ENCODE results near the gene AMACR. TPM values are rescaled to one million over a fixed set of nuclear protein-coding genes. Genes with fewer than 3 reads are reported as not detected.

The AMACR gene
- total RNA-seq (ENCODE audit: unreplicated experiment), result 29.3 TPM
- long read RNA-seq, full-length matches to known transcripts, result 23 of 23 reads
- long read RNA-seq, partial matches to known transcripts, result 0 of 23 reads
- long read RNA-seq, other reads (novel, unspliced or antisense), result 0 of 23 reads

- H3K4me3 Mint-ChIP-seq (ENCODE audit: unreplicated experiment), result peak within 1 kb of the TSS; percentile 93
- peaks cover 21% of the 10 kb centered on the region for H3K4me1 Mint-ChIP-seq (ENCODE audit: unreplicated experiment)
- peak; percentile 92 for DNase-seq (ENCODE audit: low spot score)
- no peak for TF ChIP-seq CTCF (IDR thresholded peaks at IDR 0.05; ENCODE audit: unreplicated experiment)
- peaks cover 6% of the 10 kb centered on the region for H3K27me3 Mint-ChIP-seq (ENCODE audit: unreplicated experiment)
- H3K27ac Mint-ChIP-seq (ENCODE audit: unreplicated experiment), result peak within 1 kb of the TSS; percentile 88
- peaks cover 19% of the 10 kb centered on the region for H3K36me3 Mint-ChIP-seq (ENCODE audit: low read depth, unreplicated experiment)
- no peaks in the 10 kb centered on the region for H3K9me3 Mint-ChIP-seq (ENCODE audit: unreplicated experiment)
These were observed at the start of gene AMACR for GRCh38 chr5:34007621-34008600. Gene AMACR, minus strand, starts transcription at chr5:34008050. Its CDS starts 31 bp downstream, at chr5:34008019.

GRCh38 chr5:34057569-34057968, 49.7 kb upstream of the AMACR start:
- H3K4me1 Mint-ChIP-seq (ENCODE audit: unreplicated experiment), result peaks cover under 1% of the 10 kb centered on the region

DNA sequence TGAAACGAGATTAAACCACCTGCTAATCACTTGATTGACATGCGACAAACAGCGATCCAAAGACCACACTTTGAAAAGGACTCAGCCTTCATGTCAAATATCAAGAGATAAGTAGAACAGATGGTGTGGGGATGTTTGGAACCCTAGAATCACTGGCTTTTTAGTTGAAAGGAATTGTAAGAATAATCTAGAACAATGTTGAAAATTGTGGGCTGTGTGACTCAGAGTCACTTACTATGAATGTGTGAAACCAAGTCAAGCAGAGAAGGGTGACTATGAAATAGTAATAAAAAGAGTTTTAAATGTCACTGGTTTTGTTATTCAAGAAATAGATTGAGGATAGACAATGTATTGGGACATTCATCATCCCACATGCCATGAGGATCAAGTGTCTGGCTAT, 49.3 kb upstream of the AMACR start:
- TF ChIP-seq CTCF (IDR thresholded peaks at IDR 0.05; ENCODE audit: unreplicated experiment), result no peak
- peaks cover 6% of the 10 kb centered on the region for H3K36me3 Mint-ChIP-seq (ENCODE audit: low read depth, unreplicated experiment)
- peaks cover 3% of the 10 kb centered on the region for H3K27me3 Mint-ChIP-seq (ENCODE audit: unreplicated experiment)
- DNase-seq (ENCODE audit: low spot score), result no peak
- H3K9me3 Mint-ChIP-seq (ENCODE audit: unreplicated experiment), result no peaks in the 10 kb centered on the region
- H3K4me1 Mint-ChIP-seq (ENCODE audit: unreplicated experiment), result peaks cover 5% of the 10 kb centered on the region
- no peak overlapping the region for H3K4me3 Mint-ChIP-seq (ENCODE audit: unreplicated experiment)
- no peak overlapping the region for H3K27ac Mint-ChIP-seq (ENCODE audit: unreplicated experiment)

More at GRCh38 chr5:34057569-34057968, 49.7 kb upstream of the AMACR start:
- H3K9me3 Mint-ChIP-seq (ENCODE audit: unreplicated experiment), result no peaks in the 10 kb centered on the region
- peaks cover 6% of the 10 kb centered on the region for H3K36me3 Mint-ChIP-seq (ENCODE audit: low read depth, unreplicated experiment)
- H3K27me3 Mint-ChIP-seq (ENCODE audit: unreplicated experiment), result peaks cover 3% of the 10 kb centered on the region
- no peak for DNase-seq (ENCODE audit: low spot score)
- no peak overlapping the region for H3K4me3 Mint-ChIP-seq (ENCODE audit: unreplicated experiment)
- no peak overlapping the region for H3K27ac Mint-ChIP-seq (ENCODE audit: unreplicated experiment)
- no peak for TF ChIP-seq CTCF (IDR thresholded peaks at IDR 0.05; ENCODE audit: unreplicated experiment)

- H3K27me3 Mint-ChIP-seq (ENCODE audit: unreplicated experiment), result peaks cover 3% of the 10 kb centered on the region
- no peak for DNase-seq (ENCODE audit: low spot score)
- H3K27ac Mint-ChIP-seq (ENCODE audit: unreplicated experiment), result no peak overlapping the region
- TF ChIP-seq CTCF (IDR thresholded peaks at IDR 0.05; ENCODE audit: unreplicated experiment), result no peak
- peaks cover 7% of the 10 kb centered on the region for H3K36me3 Mint-ChIP-seq (ENCODE audit: low read depth, unreplicated experiment)
- H3K4me1 Mint-ChIP-seq (ENCODE audit: unreplicated experiment), result peaks cover 20% of the 10 kb centered on the region
- no peaks in the 10 kb centered on the region for H3K9me3 Mint-ChIP-seq (ENCODE audit: unreplicated experiment)
- no peak overlapping the region for H3K4me3 Mint-ChIP-seq (ENCODE audit: unreplicated experiment)
These were observed 47.8 kb upstream of the AMACR start for GRCh38 chr5:34055667-34056066.

- no peak for DNase-seq (ENCODE audit: low spot score)
- Mint-ChIP-seq H3K4me3 (ENCODE audit: unreplicated experiment) (no peak overlapping the region), H3K4me1 (ENCODE audit: unreplicated experiment) (peaks cover 27% of the 10 kb centered on the region), H3K27me3 (ENCODE audit: unreplicated experiment) (peaks cover 4% of the 10 kb centered on the region), H3K27ac (ENCODE audit: unreplicated experiment) (no peak overlapping the region), H3K9me3 (ENCODE audit: unreplicated experiment) (no peaks in the 10 kb centered on the region), H3K36me3 (ENCODE audit: low read depth, unreplicated experiment) (peaks cover 9% of the 10 kb centered on the region)
- no peak for TF ChIP-seq CTCF (IDR thresholded peaks at IDR 0.05; ENCODE audit: unreplicated experiment)
These were observed 46.5 kb upstream of the AMACR start for GRCh38 chr5:34054400-34054729.
